CD4-positive, alpha-beta T cell treated with Interleukin-21 for 1 hour (primary cell): Measurements from ENCODE around the gene ARL16.
A peak's percentile ranks its signal among the peaks of the same experiment; 100 is the strongest.

Source experiments
- DNase-seq: peaks from one replicate; pipeline ENCODE4 v3.0.0-alpha.2; 2020

The ARL16 gene

GRCh38 chr17:81683584-81684441, at the start of gene ARL16, which contains the start of gene HGS:
Gene ARL16 (minus strand): TSS chr17:81683797. CDS start chr17:81683753, 44 bp downstream.
Gene HGS (plus strand): TSS chr17:81684011. CDS start chr17:81684067, 56 bp downstream.
- peak; percentile 99 for DNase-seq

- no peak for DNase-seq
Observed at GRCh38 chr17:81727324-81728031, 43.9 kb upstream of the ARL16 start.

- DNase-seq = no peak
Observed at GRCh38 chr17:81726004-81726403, 42.4 kb upstream of the ARL16 start.

- DNase-seq = no peak
Observed at GRCh38 chr17:81725439-81725838, 41.8 kb upstream of the ARL16 start.

- no peak for DNase-seq
Observed at GRCh38 chr17:81723651-81724209, 40.1 kb upstream of the ARL16 start.

GRCh38 chr17:81722184-81723120, 38.9 kb upstream of the ARL16 start:
- no peak for DNase-seq

- no peak for DNase-seq
Observed at GRCh38 chr17:81720267-81721071, 36.9 kb upstream of the ARL16 start.

- no peak for DNase-seq
Observed at GRCh38 chr17:81719410-81720266, 36.0 kb upstream of the ARL16 start.

- DNase-seq = no peak
Observed at GRCh38 chr17:81717766-81718089, 34.1 kb upstream of the ARL16 start.

GRCh38 chr17:81717049-81717765, 33.6 kb upstream of the ARL16 start:
- no peak for DNase-seq

- DNase-seq = no peak
Observed at GRCh38 chr17:81716674-81716996, 33.0 kb upstream of the ARL16 start.

GRCh38 chr17:81715872-81716673, 32.5 kb upstream of the ARL16 start:
- DNase-seq = no peak

- no peak for DNase-seq
Observed at GRCh38 chr17:81715107-81715871, 31.7 kb upstream of the ARL16 start.

GRCh38 chr17:81714412-81715106, 31.0 kb upstream of the ARL16 start:
- DNase-seq = no peak

- DNase-seq = no peak
Observed at GRCh38 chr17:81713556-81714411, 30.2 kb upstream of the ARL16 start.

- no peak for DNase-seq
Observed at GRCh38 chr17:81713004-81713555, 29.5 kb upstream of the ARL16 start.
